ENCODE results near the gene STEAP1B. TPM values are rescaled to one million over a fixed set of nuclear protein-coding genes. Genes with fewer than 3 reads are reported as not detected.
"Not testable (repeated sequence)": the region's sequence is repeated elsewhere in the genome, so short reads cannot be mapped to it uniquely, and the experiment has no call there.

Gene STEAP1B
- total and polyA plus RNA-seq, 4 donors = 0.36 to 5.1 (median 2.8) TPM; not detected in 1

DNA sequence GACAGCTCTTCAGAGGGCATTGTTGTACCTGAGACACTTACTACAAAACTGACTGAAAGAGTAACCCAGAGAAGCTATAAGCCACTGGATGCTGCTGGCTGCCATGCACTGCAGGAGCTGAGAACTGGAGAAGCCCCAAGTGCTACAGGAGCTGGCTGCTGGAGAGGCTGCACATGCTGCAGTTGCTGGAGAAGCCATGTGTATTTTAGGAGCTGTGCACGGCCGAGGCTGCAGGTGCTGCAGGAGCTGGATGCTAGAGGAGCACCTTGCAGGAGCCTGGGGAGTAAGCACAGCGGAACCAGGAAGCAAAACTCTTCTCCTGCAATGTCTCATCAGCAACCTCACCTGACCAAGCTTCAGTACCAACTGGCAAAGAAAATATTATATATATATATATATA, 45.5 kb downstream of the STEAP1B start:
- WGBS, 2 donors = 83 to 86% methylated on average over 3 of the region's 3 CpGs
- Histone ChIP-seq H3K4me3 (ENCODE audit: low read length in 2 of 2) (no peak overlapping the region), H3K27me3 (ENCODE audit: control insufficient read depth in 1 of 2, insufficient read depth in 2 of 2, low read length in 1 of 2) (no peaks in the 10 kb centered on the region), H3K36me3 (ENCODE audit: control insufficient read depth in 1 of 2, insufficient read depth in 2 of 2, low read length in 1 of 2) (no peaks in the 10 kb centered on the region), H3K9me3 (ENCODE audit: control insufficient read depth, low read length) (no peaks in the 10 kb centered on the region), H3K4me1 (ENCODE audit: control insufficient read depth in 1 of 2, insufficient read depth in 2 of 2, low read length in 2 of 2) (no peaks in the 10 kb centered on the region), H3K27ac (ENCODE audit: low read depth in 1 of 2, low read length in 2 of 2) (no peak overlapping the region)
- ATAC-seq (ENCODE audit: low FRiP score) (no peak), DNase-seq (no peak)
- intact Hi-C loops (cut with DNase I) = no loop called here

GRCh38 chr7:22452960-22453558, 46.9 kb downstream of the STEAP1B start:
- H3K9me3 ChIP-seq (ENCODE audit: control insufficient read depth, low read length) = no peaks in the 10 kb centered on the region
- no peak overlapping the region for H3K27ac ChIP-seq (ENCODE audit: low read depth in 1 of 2, low read length in 2 of 2)
- ATAC-seq (ENCODE audit: low FRiP score) = no peak
- H3K36me3 ChIP-seq (ENCODE audit: control insufficient read depth in 1 of 2, insufficient read depth in 2 of 2, low read length in 1 of 2) = no peaks in the 10 kb centered on the region
- no peaks in the 10 kb centered on the region for H3K4me1 ChIP-seq (ENCODE audit: control insufficient read depth in 1 of 2, insufficient read depth in 2 of 2, low read length in 2 of 2)
- intact Hi-C loops (cut with DNase I) = no loop called here
- no peak for DNase-seq
- WGBS, 2 donors = 19 to 21% methylated on average over 4 of the region's 4 CpGs
- H3K4me3 ChIP-seq (ENCODE audit: low read length in 2 of 2) = no peak overlapping the region
- H3K27me3 ChIP-seq (ENCODE audit: control insufficient read depth in 1 of 2, insufficient read depth in 2 of 2, low read length in 1 of 2) = no peaks in the 10 kb centered on the region

DNA sequence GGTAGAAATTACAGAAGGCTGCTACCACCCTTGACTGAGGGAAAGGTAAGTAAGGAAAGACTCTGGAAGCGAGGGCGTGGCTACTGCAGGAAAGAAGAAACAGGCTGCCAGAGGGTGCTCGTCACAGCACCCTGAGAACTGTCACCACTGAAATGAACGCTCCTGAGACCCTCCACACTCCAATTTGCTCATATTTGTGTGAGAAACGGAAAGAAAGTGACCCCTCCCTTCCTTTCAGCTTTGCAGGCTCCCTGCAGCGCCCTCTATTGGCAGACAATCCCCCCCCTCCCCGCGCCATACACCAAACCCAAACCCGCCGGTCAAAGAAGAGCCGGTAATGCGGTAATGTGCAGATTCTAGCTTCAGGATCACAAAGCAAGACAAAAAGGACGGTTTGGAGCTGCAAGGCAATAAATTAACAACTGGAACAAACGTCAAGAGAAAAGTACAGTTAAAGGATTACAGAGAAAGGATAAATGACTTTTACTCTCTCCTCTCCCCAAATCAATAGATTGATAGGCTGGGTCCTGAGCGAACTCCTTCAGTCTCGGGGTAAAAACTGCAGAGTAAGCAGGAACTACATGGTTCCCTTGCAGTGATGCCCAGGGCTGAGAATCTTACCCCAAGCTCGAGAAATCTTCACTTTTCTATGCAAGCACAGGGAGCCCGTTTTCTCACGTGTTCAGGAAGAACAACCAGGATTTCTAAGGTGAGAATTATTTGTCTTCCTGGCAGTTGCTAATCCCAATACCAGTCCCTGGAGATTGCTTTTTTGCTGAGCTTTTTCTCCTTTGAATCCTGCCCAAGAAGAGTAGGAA, 47.6 kb downstream of the STEAP1B start:
- DNase-seq = no peak
- Histone ChIP-seq H3K9me3 (ENCODE audit: control insufficient read depth, low read length) (no peaks in the 10 kb centered on the region), H3K27me3 (ENCODE audit: control insufficient read depth in 1 of 2, insufficient read depth in 2 of 2, low read length in 1 of 2) (no peaks in the 10 kb centered on the region), H3K27ac (ENCODE audit: low read depth in 1 of 2, low read length in 2 of 2) (no peak overlapping the region), H3K4me3 (ENCODE audit: low read length in 2 of 2) (no peak overlapping the region), H3K4me1 (ENCODE audit: control insufficient read depth in 1 of 2, insufficient read depth in 2 of 2, low read length in 2 of 2) (no peaks in the 10 kb centered on the region), H3K36me3 (ENCODE audit: control insufficient read depth in 1 of 2, insufficient read depth in 2 of 2, low read length in 1 of 2) (no peaks in the 10 kb centered on the region)
- WGBS, 2 donors = 9% methylated on average over 19 of the region's 19 CpGs
- intact Hi-C loops (cut with DNase I) = no loop called here
- peak; percentile 63 for ATAC-seq (ENCODE audit: low FRiP score)

- H3K27me3 ChIP-seq (ENCODE audit: control insufficient read depth in 1 of 2, insufficient read depth in 2 of 2, low read length in 1 of 2); DNase-seq; H3K36me3 ChIP-seq (ENCODE audit: control insufficient read depth in 1 of 2, insufficient read depth in 2 of 2, low read length in 1 of 2); H3K9me3 ChIP-seq (ENCODE audit: control insufficient read depth, low read length); intact Hi-C loops (cut with DNase I); H3K4me1 ChIP-seq (ENCODE audit: control insufficient read depth in 1 of 2, insufficient read depth in 2 of 2, low read length in 2 of 2); H3K4me3 ChIP-seq (ENCODE audit: low read length in 2 of 2); H3K27ac ChIP-seq (ENCODE audit: low read depth in 1 of 2, low read length in 2 of 2); ATAC-seq (ENCODE audit: low FRiP score): not testable (repeated sequence)
These were observed 50.0 kb downstream of the STEAP1B start for GRCh38 chr7:22450013-22450412.

GRCh38 chr7:22447762-22448161, 52.2 kb downstream of the STEAP1B start:
- no peaks in the 10 kb centered on the region for H3K9me3 ChIP-seq (ENCODE audit: control insufficient read depth, low read length)
- H3K36me3 ChIP-seq (ENCODE audit: control insufficient read depth in 1 of 2, insufficient read depth in 2 of 2, low read length in 1 of 2) = no peaks in the 10 kb centered on the region
- DNase-seq = no peak
- H3K27me3 ChIP-seq (ENCODE audit: control insufficient read depth in 1 of 2, insufficient read depth in 2 of 2, low read length in 1 of 2) = no peaks in the 10 kb centered on the region
- no peak overlapping the region for H3K4me3 ChIP-seq (ENCODE audit: low read length in 2 of 2)
- intact Hi-C loops (cut with DNase I) = no loop called here
- ATAC-seq (ENCODE audit: low FRiP score) = no peak
- no peak overlapping the region for H3K27ac ChIP-seq (ENCODE audit: low read depth in 1 of 2, low read length in 2 of 2)
- WGBS, 2 donors = 93 to 95% methylated on average over 3 of the region's 3 CpGs
- H3K4me1 ChIP-seq (ENCODE audit: control insufficient read depth in 1 of 2, insufficient read depth in 2 of 2, low read length in 2 of 2) = no peaks in the 10 kb centered on the region

DNA sequence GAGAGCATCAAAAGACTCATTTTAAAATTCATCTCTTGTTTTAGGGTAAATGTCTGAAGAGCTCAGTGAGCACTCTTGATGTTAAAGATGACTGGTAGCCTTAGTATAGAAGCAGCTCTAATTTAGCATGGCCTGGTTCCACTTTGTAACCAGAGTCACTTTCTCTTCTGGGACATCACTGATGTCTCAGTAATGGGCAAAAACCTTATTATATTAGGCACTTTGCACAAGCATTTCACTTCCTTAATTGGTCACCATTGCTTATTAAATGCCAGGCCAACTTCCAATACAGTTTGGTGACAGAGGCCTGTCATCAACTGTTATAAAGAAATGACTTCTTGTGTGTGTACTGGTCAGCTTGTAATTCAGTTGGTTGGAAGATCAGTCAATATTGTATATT, 53.0 kb downstream of the STEAP1B start:
- no peak for ATAC-seq (ENCODE audit: low FRiP score)
- Histone ChIP-seq H3K27ac (ENCODE audit: low read depth in 1 of 2, low read length in 2 of 2) (no peak overlapping the region), H3K36me3 (ENCODE audit: control insufficient read depth in 1 of 2, insufficient read depth in 2 of 2, low read length in 1 of 2) (no peaks in the 10 kb centered on the region), H3K4me1 (ENCODE audit: control insufficient read depth in 1 of 2, insufficient read depth in 2 of 2, low read length in 2 of 2) (no peaks in the 10 kb centered on the region), H3K9me3 (ENCODE audit: control insufficient read depth, low read length) (no peaks in the 10 kb centered on the region), H3K27me3 (ENCODE audit: control insufficient read depth in 1 of 2, insufficient read depth in 2 of 2, low read length in 1 of 2) (no peaks in the 10 kb centered on the region), H3K4me3 (ENCODE audit: low read length in 2 of 2) (no peak overlapping the region)
- intact Hi-C loops (cut with DNase I) = no loop called here
- no peak for DNase-seq

- Histone ChIP-seq H3K4me3 (ENCODE audit: low read length in 2 of 2) (no peak overlapping the region), H3K27ac (ENCODE audit: low read depth in 1 of 2, low read length in 2 of 2) (no peak overlapping the region), H3K4me1 (ENCODE audit: control insufficient read depth in 1 of 2, insufficient read depth in 2 of 2, low read length in 2 of 2) (no peaks in the 10 kb centered on the region), H3K36me3 (ENCODE audit: control insufficient read depth in 1 of 2, insufficient read depth in 2 of 2, low read length in 1 of 2) (no peaks in the 10 kb centered on the region), H3K27me3 (ENCODE audit: control insufficient read depth in 1 of 2, insufficient read depth in 2 of 2, low read length in 1 of 2) (no peaks in the 10 kb centered on the region), H3K9me3 (ENCODE audit: control insufficient read depth, low read length) (no peaks in the 10 kb centered on the region)
- no peak for DNase-seq
- WGBS, 2 donors = 81 to 85% methylated on average over 3 of the region's 3 CpGs
- ATAC-seq (ENCODE audit: low FRiP score) = no peak
- intact Hi-C loops (cut with DNase I) = no loop called here
These were observed 54.1 kb downstream of the STEAP1B start for GRCh38 chr7:22445853-22446252.

DNA sequence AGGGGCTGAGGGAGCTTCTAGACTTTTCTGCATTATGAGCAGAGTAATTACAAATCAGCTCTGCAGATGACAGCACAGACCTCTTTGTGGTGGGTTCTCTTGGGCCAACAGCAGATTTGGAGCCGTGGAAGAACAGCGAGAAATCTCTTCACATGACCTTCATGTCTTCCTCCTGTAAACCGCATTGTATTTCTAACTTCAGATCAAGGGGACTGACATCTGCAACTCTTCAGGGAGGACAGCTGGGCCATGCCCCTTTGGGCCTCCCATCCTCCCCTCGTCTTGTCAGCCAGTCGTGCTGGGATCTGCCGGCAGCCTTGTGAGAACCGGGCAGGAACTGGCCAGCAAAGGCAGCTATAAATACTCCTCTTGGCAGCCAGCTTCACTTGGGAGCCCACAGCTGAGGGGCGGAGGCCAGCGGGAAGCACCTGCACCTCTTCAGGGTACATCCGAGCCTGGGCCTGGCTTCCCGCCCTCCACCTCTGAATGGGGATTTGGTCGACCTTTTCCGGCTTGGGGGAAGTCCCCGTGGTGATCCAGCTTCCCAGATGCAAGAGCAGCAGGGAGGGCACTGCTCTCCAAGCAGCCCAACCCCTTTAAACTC, 54.7 kb downstream of the STEAP1B start:
- H3K4me1 ChIP-seq (ENCODE audit: control insufficient read depth in 1 of 2, insufficient read depth in 2 of 2, low read length in 2 of 2) = no peaks in the 10 kb centered on the region
- no peak overlapping the region for H3K27ac ChIP-seq (ENCODE audit: low read depth in 1 of 2, low read length in 2 of 2)
- DNase-seq (peak; percentile 57 to 75), ATAC-seq (ENCODE audit: low FRiP score) (peak; percentile 71)
- H3K4me3 ChIP-seq (ENCODE audit: low read length in 2 of 2) = no peak overlapping the region
- no peaks in the 10 kb centered on the region for H3K27me3 ChIP-seq (ENCODE audit: control insufficient read depth in 1 of 2, insufficient read depth in 2 of 2, low read length in 1 of 2)
- intact Hi-C loops (cut with DNase I) = no loop called here
- H3K9me3 ChIP-seq (ENCODE audit: control insufficient read depth, low read length) = no peaks in the 10 kb centered on the region
- H3K36me3 ChIP-seq (ENCODE audit: control insufficient read depth in 1 of 2, insufficient read depth in 2 of 2, low read length in 1 of 2) = no peaks in the 10 kb centered on the region
- 15 to 16% methylated on average over 14 of the region's 14 CpGs for WGBS, 2 donors
